HFF-Myc (cell line): ENCODE measurements around the gene HIC1.

Experiments used
- DNase-seq: peaks from one replicate; pipeline ENCODE4 v3.0.0-alpha.2; 2011; ENCODE audit warnings: low read depth; ENCODE audit errors: extremely low read depth
- H3K4me3 ChIP-seq: replicated peaks from 2 replicates; pipeline ENCODE4 v1.5.1; 2011; ENCODE audit warnings: low read depth, mild to moderate bottlenecking, control low read depth, low read length
- TF ChIP-seq, protein P1 (sequence below): IDR thresholded peaks from 2 replicates; pipeline ENCODE4 v1.5.1; 2012; ENCODE audit warnings: mild to moderate bottlenecking, low read depth, low read length, control low read depth; ENCODE audit errors: missing control alignments

HIC1 gene

GRCh38 chr17:2107050-2107449 is 52.1 kb downstream of the HIC1 start:
- DNase-seq: no peak
- H3K4me3 ChIP-seq: no peak overlapping the region
- TF ChIP-seq, protein P1, sequence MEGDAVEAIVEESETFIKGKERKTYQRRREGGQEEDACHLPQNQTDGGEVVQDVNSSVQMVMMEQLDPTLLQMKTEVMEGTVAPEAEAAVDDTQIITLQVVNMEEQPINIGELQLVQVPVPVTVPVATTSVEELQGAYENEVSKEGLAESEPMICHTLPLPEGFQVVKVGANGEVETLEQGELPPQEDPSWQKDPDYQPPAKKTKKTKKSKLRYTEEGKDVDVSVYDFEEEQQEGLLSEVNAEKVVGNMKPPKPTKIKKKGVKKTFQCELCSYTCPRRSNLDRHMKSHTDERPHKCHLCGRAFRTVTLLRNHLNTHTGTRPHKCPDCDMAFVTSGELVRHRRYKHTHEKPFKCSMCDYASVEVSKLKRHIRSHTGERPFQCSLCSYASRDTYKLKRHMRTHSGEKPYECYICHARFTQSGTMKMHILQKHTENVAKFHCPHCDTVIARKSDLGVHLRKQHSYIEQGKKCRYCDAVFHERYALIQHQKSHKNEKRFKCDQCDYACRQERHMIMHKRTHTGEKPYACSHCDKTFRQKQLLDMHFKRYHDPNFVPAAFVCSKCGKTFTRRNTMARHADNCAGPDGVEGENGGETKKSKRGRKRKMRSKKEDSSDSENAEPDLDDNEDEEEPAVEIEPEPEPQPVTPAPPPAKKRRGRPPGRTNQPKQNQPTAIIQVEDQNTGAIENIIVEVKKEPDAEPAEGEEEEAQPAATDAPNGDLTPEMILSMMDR: no peak

- DNase-seq: no peak
- H3K4me3 ChIP-seq: no peak overlapping the region
- TF ChIP-seq, protein P1: no peak
These were observed 52.6 kb downstream of the HIC1 start for GRCh38 chr17:2107506-2107905.

DNA sequence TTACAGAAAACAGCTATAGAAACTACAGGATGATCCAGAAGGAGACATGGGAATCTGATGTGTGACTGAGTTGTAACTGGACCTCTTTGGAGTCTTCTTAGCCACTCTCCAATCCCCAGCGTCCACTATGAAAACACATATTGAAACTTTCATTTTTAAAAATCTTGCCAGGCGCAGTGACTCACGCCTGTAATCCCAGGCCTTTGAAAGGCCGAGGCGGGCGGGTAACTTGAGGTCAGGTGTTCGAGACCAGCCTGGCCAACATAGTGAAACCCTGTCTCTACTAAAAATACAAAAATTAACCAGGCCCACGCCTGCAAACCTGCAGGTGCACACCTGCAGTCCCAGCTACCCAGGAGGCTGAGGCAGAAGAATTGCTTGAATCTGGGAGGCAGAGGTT is 53.3 kb downstream of the HIC1 start:
- H3K4me3 ChIP-seq: no peak overlapping the region
- TF ChIP-seq, protein P1: no peak
- DNase-seq: no peak

- TF ChIP-seq, protein P1: no peak
- DNase-seq: no peak
These were observed 55.5 kb downstream of the HIC1 start for GRCh38 chr17:2110436-2110835.

DNA sequence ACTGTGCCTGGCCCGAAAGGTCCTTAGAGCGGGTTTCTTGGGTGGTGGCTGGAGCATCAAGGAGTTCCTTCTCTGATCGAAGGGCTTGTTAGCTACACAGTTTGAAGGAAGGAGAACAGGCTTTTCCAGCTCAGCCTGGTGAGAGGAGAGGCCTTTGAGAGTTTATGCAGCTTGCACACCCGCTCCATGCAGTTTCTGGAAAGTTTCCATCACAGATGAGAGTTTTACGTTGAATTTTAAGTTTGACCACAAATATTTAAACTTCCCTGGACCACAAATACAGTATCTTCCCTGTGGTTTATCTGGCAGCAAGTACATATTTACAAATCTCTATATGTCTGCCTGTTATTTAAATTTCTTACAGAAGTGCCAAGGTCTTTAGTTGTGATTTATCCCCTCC is 56.8 kb downstream of the HIC1 start:
- TF ChIP-seq, protein P1: no peak
- DNase-seq: peak; percentile 58
- no peak overlapping the region for H3K4me3 ChIP-seq

More at GRCh38 chr17:2110436-2110835, 55.5 kb downstream of the HIC1 start:
- H3K4me3 ChIP-seq: no peak overlapping the region
